ENCODE data around the gene GBX2. TPM values are rescaled to one million over a fixed set of nuclear protein-coding genes. Genes with fewer than 3 reads are reported as not detected.

Gene GBX2
- total and polyA plus RNA-seq, 2 donors (not counting 1 experiment from before 2014, with no cell fraction given): not detected

GRCh38 chr2:236158969-236159777 lies 9.0 kb downstream of the GBX2 start:
- Histone ChIP-seq H3K9ac (ENCODE audit: low read length) (no peak overlapping the region), H3K27me3 (replicated peaks in 1 of 4; ENCODE audit: control extremely low read depth in 1 of 4, control insufficient read depth in 3 of 4, insufficient read depth in 4 of 4, low read length in 3 of 4) (peaks cover 0 to 48% (median 8%) of the 10 kb centered on the region in 4 experiments), H3K4me1 (ENCODE audit: control insufficient read depth in 2 of 2, insufficient read depth in 2 of 2, low read length in 2 of 2) (no peaks in the 10 kb centered on the region), H3K4me3 (ENCODE audit: control extremely low read depth in 1 of 5, extremely low read depth in 1 of 5, insufficient read depth in 1 of 5, low read depth in 2 of 5, low read length in 4 of 5) (no peak overlapping the region), H3K27ac (ENCODE audit: low read length in 2 of 2) (no peak overlapping the region), H3K36me3 (replicated peaks in 1 of 2; ENCODE audit: control extremely low read depth in 1 of 2, control insufficient read depth in 1 of 2, extremely low read depth in 1 of 2, insufficient read depth in 2 of 2, low read length in 1 of 2) (no peaks in the 10 kb centered on the region), H4K20me1 (ENCODE audit: control insufficient read depth, insufficient read depth, low read length, poor library complexity, severe bottlenecking) (no peaks in the 10 kb centered on the region), H2AFZ (ENCODE audit: insufficient read depth, low read depth, low read length, poor library complexity, severe bottlenecking) (no peak overlapping the region), H3K79me2 (ENCODE audit: control insufficient read depth, insufficient read depth, low read length) (no peaks in the 10 kb centered on the region), H3K9me3 (ENCODE audit: control extremely low read depth in 1 of 3, control insufficient read depth in 2 of 3, insufficient read depth in 1 of 3, low read length in 2 of 3) (peaks cover 0 to 24% (median 0%) of the 10 kb centered on the region in 3 donors), H3K4me2 (replicated peaks; ENCODE audit: low read depth, low read length, poor library complexity, severe bottlenecking) (no peak overlapping the region)
- TF ChIP-seq CTCF (IDR thresholded peaks at IDR 0.05): no peak
- TF ChIP-seq EZH2 (IDR thresholded peaks at IDR 0.05; ENCODE audit: borderline replicate concordance, insufficient read depth, low read depth, low read length, poor library complexity, severe bottlenecking): no peak
- POLR2A ChIA-PET: no interaction called here
- no peak for ATAC-seq (ENCODE audit: low read depth)
- CTCF ChIA-PET: no interaction called here
- Mint-ChIP-seq H3K27me3 (peaks cover 32% of the 10 kb centered on the region), H3K9me3 (ENCODE audit: insufficient read depth) (peaks cover 2% of the 10 kb centered on the region), H3K4me3 (no peak overlapping the region), H3K27ac (no peak overlapping the region), H3K4me1 (no peaks in the 10 kb centered on the region)
- 15% methylated on average over 43 of the region's 45 CpGs for WGBS (ENCODE audit: insufficient coverage)
- no peak for DNase-seq
- intact Hi-C loops (cut with micrococcal nuclease): no loop called here

GRCh38 chr2:236157815-236158498 lies 10.2 kb downstream of the GBX2 start:
- ATAC-seq (ENCODE audit: low read depth) (no peak), DNase-seq (no peak)
- Histone ChIP-seq H3K9me3 (ENCODE audit: control extremely low read depth in 1 of 3, control insufficient read depth in 2 of 3, insufficient read depth in 1 of 3, low read length in 2 of 3) (peaks cover 0 to 24% (median 3%) of the 10 kb centered on the region in 3 donors), H3K27ac (ENCODE audit: low read length in 2 of 2) (no peak overlapping the region), H3K79me2 (ENCODE audit: control insufficient read depth, insufficient read depth, low read length) (no peaks in the 10 kb centered on the region), H3K27me3 (replicated peaks in 1 of 4; ENCODE audit: control extremely low read depth in 1 of 4, control insufficient read depth in 3 of 4, insufficient read depth in 4 of 4, low read length in 3 of 4) (peaks cover 0 to 37% (median 6%) of the 10 kb centered on the region in 4 experiments), H3K36me3 (replicated peaks in 1 of 2; ENCODE audit: control extremely low read depth in 1 of 2, control insufficient read depth in 1 of 2, extremely low read depth in 1 of 2, insufficient read depth in 2 of 2, low read length in 1 of 2) (no peaks in the 10 kb centered on the region), H3K4me1 (ENCODE audit: control insufficient read depth in 2 of 2, insufficient read depth in 2 of 2, low read length in 2 of 2) (no peaks in the 10 kb centered on the region), H4K20me1 (ENCODE audit: control insufficient read depth, insufficient read depth, low read length, poor library complexity, severe bottlenecking) (no peaks in the 10 kb centered on the region), H2AFZ (ENCODE audit: insufficient read depth, low read depth, low read length, poor library complexity, severe bottlenecking) (no peak overlapping the region), H3K4me3 (ENCODE audit: control extremely low read depth in 1 of 5, extremely low read depth in 1 of 5, insufficient read depth in 1 of 5, low read depth in 2 of 5, low read length in 4 of 5) (no peak overlapping the region), H3K9ac (ENCODE audit: low read length) (no peak overlapping the region), H3K4me2 (replicated peaks; ENCODE audit: low read depth, low read length, poor library complexity, severe bottlenecking) (no peak overlapping the region)
- no peak overlapping the region for H3K4me3 Mint-ChIP-seq
- ChIA-PET CTCF (no interaction called here), POLR2A (no interaction called here)
- no peaks in the 10 kb centered on the region for H3K4me1 Mint-ChIP-seq
- intact Hi-C loops (cut with micrococcal nuclease): no loop called here
- H3K27ac Mint-ChIP-seq: no peak overlapping the region
- peaks cover 2% of the 10 kb centered on the region for H3K9me3 Mint-ChIP-seq (ENCODE audit: insufficient read depth)
- peaks cover 32% of the 10 kb centered on the region for H3K27me3 Mint-ChIP-seq
- 94% methylated on average over 4 of the region's 10 CpGs for WGBS (ENCODE audit: insufficient coverage)
- no peak for TF ChIP-seq CTCF (IDR thresholded peaks at IDR 0.05)
- no peak for TF ChIP-seq EZH2 (IDR thresholded peaks at IDR 0.05; ENCODE audit: borderline replicate concordance, insufficient read depth, low read depth, low read length, poor library complexity, severe bottlenecking)

Data from B cell (primary cell).